Stomach smooth muscle (tissue), 2 donors: ENCODE results near the gene ADAMTSL2.
"Not testable (repeated sequence)": the region's sequence is repeated elsewhere in the genome, so short reads cannot be mapped to it uniquely, and the experiment has no call there.

Experiments
- H3K27ac ChIP-seq: one replicate; pipeline ENCODE4 v1.7.0; 2013; ENCODE audit warnings: mild to moderate bottlenecking, low read length, inconsistent platforms
- H3K27me3 ChIP-seq, 2 donors: one replicate each; pipeline ENCODE4 v1.7.0; 2013; ENCODE audit warnings: low read length in 2 of 2; ENCODE audit not compliant: insufficient read depth in 2 of 2, control insufficient read depth in 1 of 2
- H3K36me3 ChIP-seq, 2 donors: one replicate each; pipeline ENCODE4 v1.7.0; 2013; ENCODE audit warnings: low read length in 2 of 2; ENCODE audit not compliant: control insufficient read depth in 2 of 2, insufficient read depth in 2 of 2
- H3K4me1 ChIP-seq: one replicate; pipeline ENCODE4 v1.7.0; 2013; ENCODE audit warnings: low read length; ENCODE audit not compliant: control insufficient read depth, insufficient read depth
- H3K4me3 ChIP-seq, 2 donors: one replicate each; pipeline ENCODE4 v1.7.0; 2013; ENCODE audit warnings: low read length in 2 of 2
- H3K9ac ChIP-seq, 2 donors: one replicate each; pipeline ENCODE4 v1.7.0; 2013; ENCODE audit warnings: low read length in 2 of 2, mild to moderate bottlenecking in 1 of 2
- H3K9me3 ChIP-seq, 2 donors: one replicate each; pipeline ENCODE4 v1.7.0; 2013; ENCODE audit warnings: low read length in 2 of 2; ENCODE audit not compliant: control insufficient read depth in 2 of 2
- donor health status: healthy.
- donor health status: Pancreatic carcinoma.

The ADAMTSL2 gene

DNA sequence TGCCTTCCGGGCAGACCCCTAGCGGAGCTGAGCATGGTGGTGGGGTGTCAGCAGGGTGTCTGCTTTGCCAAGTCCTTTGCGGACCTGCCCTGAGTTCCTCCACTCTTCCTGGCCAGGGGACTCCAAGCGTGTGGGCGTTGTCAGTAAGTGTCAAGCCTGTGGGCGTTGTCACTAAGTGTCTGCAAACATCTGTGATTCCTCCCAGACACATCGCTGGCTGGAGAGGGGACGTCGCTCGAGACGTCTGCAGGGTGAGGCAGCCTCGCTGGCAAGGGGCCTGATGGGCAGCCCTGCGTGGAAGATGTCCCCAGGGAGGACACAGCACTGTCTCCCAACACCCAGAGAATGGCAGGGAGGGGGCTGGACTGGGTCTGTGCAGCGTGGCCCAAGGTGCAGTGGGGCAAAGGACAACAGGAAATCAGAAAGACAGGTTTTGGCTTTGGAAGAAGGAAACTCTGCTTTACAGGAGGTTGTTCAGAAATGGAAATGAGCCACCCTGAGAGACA lies 28.8 kb downstream of the ADAMTSL2 start:
- Histone ChIP-seq H3K27ac (no peak overlapping the region), H3K4me1 (peaks cover 37% of the 10 kb centered on the region), H3K9me3 (no peaks in the 10 kb centered on the region), H3K36me3 (no peaks in the 10 kb centered on the region), H3K9ac (no peak overlapping the region), H3K4me3 (no peak overlapping the region), H3K27me3 (peaks cover 0 to 3% of the 10 kb centered on the region in 2 donors)

DNA sequence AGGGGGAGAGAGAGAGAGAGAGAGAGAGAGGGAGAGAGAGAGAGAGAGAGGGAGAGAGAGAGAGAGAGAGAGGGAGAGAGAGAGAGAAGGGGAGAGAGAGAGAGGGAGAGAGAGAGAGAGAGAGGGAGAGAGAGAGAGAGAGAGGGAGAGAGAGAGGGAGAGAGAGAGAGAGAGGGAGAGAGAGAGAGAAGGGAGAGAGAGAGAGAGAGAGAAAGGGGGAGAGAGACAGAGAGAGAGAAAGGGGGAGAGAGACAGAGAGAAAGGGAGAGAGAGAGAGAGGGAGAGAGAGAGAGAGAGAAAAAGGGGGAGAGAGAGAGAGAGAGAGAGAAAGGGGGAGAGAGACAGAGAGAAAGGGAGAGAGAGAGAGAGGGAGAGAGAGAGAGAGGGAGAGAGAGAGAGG lies 29.3 kb downstream of the ADAMTSL2 start:
- H3K27me3 ChIP-seq, H3K36me3 ChIP-seq, H3K27ac ChIP-seq, H3K9ac ChIP-seq, H3K4me3 ChIP-seq, H3K9me3 ChIP-seq: not testable (repeated sequence)
- H3K4me1 ChIP-seq = peaks cover 34% of the 10 kb centered on the region

DNA sequence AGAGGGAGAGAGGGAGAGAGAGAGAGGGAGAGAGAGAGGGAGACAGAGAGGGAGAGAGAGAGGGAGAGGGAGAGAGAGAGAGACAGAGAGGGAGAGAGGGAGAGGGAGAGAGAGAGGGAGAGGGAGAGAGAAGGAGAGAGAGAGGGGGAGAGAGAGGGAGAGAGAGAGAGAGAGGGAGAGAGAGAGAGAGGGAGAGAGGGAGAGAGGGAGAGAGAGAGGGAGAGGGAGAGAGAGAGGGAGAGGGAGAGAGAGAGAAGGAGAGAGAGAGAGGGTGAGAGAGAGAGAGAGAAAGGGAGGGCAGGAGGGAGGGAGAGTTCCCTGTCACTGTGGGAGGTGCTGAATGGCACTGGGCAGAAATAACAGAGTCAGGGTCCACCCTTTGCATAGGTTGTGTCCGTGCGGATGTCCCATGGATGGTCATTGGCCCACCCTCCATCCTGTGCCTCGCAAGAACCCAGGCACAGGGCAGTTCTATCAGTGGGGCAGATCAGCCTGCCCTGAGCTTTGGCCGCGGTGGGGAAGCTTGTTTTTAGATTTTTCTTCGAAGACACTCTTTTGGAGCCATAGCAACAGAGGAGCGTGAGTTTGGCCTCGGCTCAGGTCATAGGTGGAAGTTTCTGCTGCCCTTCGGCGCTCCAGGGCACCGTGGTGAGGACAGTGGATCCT lies 30.1 kb downstream of the ADAMTSL2 start:
- Histone ChIP-seq H3K27me3 (peaks cover 0 to 3% of the 10 kb centered on the region in 2 donors), H3K4me1 (peaks cover 34% of the 10 kb centered on the region), H3K9ac (no peak overlapping the region), H3K9me3 (no peaks in the 10 kb centered on the region), H3K27ac (no peak overlapping the region), H3K36me3 (no peaks in the 10 kb centered on the region), H3K4me3 (no peak overlapping the region)

DNA sequence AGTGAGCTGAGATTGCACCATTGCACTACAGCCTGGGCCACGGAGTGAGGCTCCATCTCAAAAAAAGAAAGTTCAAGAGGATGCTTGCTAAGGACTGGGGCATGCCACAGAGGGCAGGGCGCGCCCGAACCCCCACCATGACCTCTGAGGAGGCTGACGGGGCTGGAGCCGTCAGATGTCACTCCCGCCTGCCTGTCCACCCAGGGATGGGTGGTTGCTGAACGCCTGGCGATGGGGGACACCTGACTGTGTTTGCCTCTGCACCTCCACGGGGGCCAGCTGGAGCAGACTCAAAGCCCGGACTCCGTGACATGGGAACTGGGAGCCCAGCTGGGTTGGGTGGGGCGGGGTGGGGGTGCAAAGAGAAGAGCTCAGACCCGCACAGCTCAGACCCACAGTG lies 31.9 kb downstream of the ADAMTSL2 start:
- H3K27ac ChIP-seq = no peak overlapping the region
- peaks cover 0 to 3% of the 10 kb centered on the region in 2 donors for H3K27me3 ChIP-seq
- H3K9ac ChIP-seq = no peak overlapping the region
- H3K36me3 ChIP-seq = no peaks in the 10 kb centered on the region
- H3K4me3 ChIP-seq = no peak overlapping the region
- H3K4me1 ChIP-seq = peaks cover 23% of the 10 kb centered on the region
- H3K9me3 ChIP-seq = no peaks in the 10 kb centered on the region

DNA sequence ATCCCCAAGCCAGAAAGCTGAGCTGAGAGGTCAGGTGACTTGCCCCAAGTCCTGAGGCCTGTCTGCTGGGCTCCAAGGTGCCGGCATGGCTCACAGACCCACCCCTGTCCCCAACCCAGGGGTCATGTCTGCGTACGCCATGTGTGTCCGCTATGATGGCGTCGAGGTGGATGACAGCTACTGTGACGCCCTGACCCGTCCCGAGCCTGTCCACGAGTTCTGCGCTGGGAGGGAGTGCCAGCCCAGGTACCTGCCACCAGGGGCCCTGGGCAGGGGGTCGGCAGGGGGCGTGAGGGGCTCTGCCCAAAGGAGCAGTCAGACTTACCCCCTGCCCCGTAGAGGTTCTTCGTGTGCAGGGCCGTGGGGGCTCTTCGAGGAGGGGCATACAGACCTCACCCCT lies 32.3 kb downstream of the ADAMTSL2 start:
- H3K27ac ChIP-seq = no peak overlapping the region
- no peak overlapping the region for H3K9ac ChIP-seq
- peaks cover 23% of the 10 kb centered on the region for H3K4me1 ChIP-seq
- no peak overlapping the region for H3K4me3 ChIP-seq
- H3K9me3 ChIP-seq = no peaks in the 10 kb centered on the region
- peaks cover 0 to 3% of the 10 kb centered on the region in 2 donors for H3K27me3 ChIP-seq
- H3K36me3 ChIP-seq = no peaks in the 10 kb centered on the region

DNA sequence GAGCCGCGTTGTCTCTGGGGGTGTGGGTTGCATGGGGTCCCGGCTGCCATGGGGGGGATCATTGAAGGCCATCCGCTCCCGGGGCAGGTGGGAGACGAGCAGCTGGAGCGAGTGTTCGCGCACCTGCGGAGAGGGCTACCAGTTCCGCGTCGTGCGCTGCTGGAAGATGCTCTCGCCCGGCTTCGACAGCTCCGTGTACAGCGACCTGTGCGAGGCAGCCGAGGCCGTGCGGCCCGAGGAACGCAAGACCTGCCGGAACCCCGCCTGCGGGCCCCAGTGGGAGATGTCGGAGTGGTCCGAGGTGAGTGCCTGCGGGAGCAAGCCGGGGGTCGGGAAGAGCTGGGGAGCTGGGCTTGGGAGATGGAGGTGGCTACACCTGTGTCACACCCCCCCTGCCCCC lies 33.7 kb downstream of the ADAMTSL2 start:
- Histone ChIP-seq H3K27ac (no peak overlapping the region), H3K4me3 (no peak overlapping the region), H3K9ac (no peak overlapping the region), H3K9me3 (no peaks in the 10 kb centered on the region), H3K27me3 (peaks cover 0 to under 1% of the 10 kb centered on the region in 2 donors), H3K36me3 (no peaks in the 10 kb centered on the region), H3K4me1 (peaks cover 29% of the 10 kb centered on the region)

DNA sequence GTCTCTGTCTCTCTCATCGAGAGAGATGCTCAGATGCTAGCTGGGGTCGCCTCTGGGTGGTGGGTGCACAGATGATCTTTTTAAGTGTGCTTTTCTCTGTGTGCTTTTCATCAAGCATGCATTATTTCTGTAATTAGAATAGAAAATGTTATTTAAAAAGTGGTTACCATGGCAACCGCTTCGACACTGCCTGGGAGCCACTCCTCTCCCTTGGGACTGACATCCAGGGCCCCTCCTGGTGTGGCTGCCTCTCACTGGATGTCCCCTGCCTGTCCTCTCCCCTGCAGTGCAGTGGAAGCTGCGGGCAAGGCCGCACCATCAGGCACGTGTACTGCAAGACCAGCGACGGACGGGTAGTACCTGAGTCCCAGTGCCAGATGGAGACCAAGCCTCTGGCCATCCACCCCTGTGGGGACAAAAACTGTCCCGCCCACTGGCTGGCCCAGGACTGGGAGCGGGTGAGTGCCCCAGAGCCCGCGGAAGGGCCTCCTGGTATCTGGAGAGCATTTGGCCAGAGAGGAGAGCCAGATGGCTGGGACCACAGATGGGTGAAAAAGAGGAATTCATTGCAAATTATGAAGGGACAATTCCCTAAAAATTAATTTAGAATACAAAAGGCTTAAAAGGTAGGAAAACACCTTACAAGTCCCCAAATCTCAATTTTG lies 34.7 kb downstream of the ADAMTSL2 start:
- Histone ChIP-seq H3K9ac (no peak overlapping the region), H3K27ac (no peak overlapping the region), H3K4me3 (no peak overlapping the region), H3K4me1 (peaks cover 29% of the 10 kb centered on the region), H3K27me3 (no peaks in the 10 kb centered on the region), H3K9me3 (no peaks in the 10 kb centered on the region), H3K36me3 (no peaks in the 10 kb centered on the region)

DNA sequence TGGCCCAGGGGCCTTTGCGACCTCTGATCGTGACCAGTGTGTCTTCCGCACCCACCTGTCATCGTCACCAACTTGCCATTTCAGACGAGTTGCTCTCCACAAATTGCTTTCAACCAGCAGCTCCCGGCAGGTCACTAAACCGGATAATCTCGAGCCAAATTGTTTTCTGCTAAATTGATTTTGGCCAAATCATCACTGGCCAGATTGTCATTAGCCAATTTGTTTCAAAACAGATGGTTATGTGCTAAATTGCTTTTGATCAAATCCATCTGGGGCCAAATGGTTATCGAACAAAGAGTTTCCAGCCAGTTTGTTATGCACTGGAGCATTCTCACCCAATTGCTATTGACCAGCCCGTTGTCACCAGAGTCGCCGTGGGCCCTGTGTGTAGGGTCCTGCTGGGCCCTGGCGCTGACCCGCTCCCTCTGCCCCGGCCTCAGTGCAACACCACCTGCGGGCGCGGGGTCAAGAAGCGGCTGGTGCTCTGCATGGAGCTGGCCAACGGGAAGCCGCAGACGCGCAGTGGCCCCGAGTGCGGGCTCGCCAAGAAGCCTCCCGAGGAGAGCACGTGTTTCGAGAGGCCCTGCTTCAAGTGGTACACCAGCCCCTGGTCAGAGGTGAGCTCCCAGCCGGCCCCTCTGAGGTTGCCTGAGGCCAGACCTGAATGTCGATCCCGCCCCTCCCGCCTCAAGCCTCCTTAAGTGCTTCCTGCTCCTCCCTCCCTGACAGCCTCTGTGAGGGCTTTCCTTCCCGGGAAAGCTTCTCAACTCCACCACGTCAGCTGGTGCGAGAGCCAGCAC lies 35.6 kb downstream of the ADAMTSL2 start:
- no peaks in the 10 kb centered on the region for H3K36me3 ChIP-seq
- no peaks in the 10 kb centered on the region for H3K9me3 ChIP-seq
- H3K4me3 ChIP-seq = no peak overlapping the region
- no peak overlapping the region for H3K27ac ChIP-seq
- H3K4me1 ChIP-seq = peaks cover 24% of the 10 kb centered on the region
- no peaks in the 10 kb centered on the region for H3K27me3 ChIP-seq
- no peak overlapping the region for H3K9ac ChIP-seq

DNA sequence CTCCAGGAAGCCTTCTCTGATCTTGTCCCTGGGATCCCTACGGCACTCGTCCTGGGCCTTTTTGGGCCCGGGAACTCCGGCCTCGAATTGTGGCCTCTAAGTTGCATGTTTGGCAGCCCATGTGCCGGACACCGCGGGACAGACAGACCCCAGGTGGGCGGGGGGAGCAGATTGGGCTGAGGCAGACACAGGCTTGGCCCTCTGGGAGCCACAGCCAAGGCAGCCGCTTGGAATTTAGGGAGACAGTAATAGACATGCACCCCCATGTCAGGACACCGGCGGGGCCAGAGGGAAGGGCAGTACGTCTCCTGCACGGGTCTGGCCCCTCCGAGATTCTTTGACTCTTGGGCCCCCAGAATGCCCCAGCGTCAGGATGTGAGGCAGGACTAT lies 36.2 kb downstream of the ADAMTSL2 start:
- Histone ChIP-seq H3K36me3 (no peaks in the 10 kb centered on the region), H3K9ac (no peak overlapping the region), H3K27ac (no peak overlapping the region), H3K4me1 (peaks cover 18% of the 10 kb centered on the region), H3K27me3 (no peaks in the 10 kb centered on the region), H3K4me3 (no peak overlapping the region), H3K9me3 (no peaks in the 10 kb centered on the region)

DNA sequence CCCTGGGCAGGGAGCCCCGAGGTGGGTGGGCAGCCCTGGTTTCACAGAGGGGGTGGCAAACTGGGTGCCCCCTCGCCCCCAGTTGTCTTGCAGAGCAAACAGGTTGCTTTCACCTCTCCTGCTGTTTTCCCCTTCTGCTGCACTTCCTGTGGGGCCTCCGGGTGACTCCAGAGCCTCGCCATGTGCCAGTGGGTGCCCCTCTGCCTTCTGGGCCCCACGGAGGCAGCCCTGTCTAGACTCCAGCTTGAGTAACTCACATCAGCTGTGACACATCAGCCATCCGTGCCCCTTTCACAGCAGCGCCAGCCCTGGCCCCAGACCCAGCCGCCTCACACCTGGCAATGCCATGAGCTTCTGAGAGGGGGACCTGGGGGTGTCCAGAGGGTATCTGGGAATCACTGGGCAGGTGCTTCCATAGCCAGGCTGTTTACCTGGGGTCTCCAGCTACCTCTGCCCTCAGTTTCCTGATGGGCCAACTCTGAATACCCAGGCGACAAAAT lies 36.9 kb downstream of the ADAMTSL2 start:
- peaks cover 15% of the 10 kb centered on the region for H3K4me1 ChIP-seq
- H3K9ac ChIP-seq = no peak overlapping the region
- no peak overlapping the region for H3K27ac ChIP-seq
- H3K9me3 ChIP-seq = no peaks in the 10 kb centered on the region
- no peaks in the 10 kb centered on the region for H3K36me3 ChIP-seq
- H3K27me3 ChIP-seq = peaks cover 0 to under 1% of the 10 kb centered on the region in 2 donors
- H3K4me3 ChIP-seq = no peak overlapping the region
